ENCODE results near the gene TMED9.
A peak's percentile ranks its signal among the peaks of the same experiment; 100 is the strongest.

The TMED9 gene

DNA sequence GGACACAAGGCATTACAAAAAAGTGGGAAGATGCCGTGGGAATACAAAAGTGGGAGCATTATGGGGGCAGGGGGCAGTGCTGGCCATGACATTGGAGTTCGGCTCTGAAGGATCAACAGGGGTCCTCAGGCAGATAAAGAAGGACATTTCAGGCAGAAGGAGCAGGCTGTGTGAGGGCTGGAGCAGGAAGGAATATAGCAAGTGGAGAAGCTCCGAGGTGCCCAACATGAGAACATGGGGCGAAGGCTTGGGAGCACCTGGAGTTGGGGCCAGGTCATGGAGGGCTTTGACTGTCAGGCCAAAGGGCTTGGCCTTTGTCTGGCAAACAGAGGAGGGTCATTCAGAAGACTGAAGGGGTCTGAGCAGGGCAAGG is 10.4 kb downstream of the TMED9 start:
- H3K9me3 ChIP-seq (ENCODE audit: severe bottlenecking): no peaks in the 10 kb centered on the region
- no peak overlapping the region for H3K4me3 ChIP-seq (ENCODE audit: severe bottlenecking)
- TF ChIP-seq, protein P1, sequence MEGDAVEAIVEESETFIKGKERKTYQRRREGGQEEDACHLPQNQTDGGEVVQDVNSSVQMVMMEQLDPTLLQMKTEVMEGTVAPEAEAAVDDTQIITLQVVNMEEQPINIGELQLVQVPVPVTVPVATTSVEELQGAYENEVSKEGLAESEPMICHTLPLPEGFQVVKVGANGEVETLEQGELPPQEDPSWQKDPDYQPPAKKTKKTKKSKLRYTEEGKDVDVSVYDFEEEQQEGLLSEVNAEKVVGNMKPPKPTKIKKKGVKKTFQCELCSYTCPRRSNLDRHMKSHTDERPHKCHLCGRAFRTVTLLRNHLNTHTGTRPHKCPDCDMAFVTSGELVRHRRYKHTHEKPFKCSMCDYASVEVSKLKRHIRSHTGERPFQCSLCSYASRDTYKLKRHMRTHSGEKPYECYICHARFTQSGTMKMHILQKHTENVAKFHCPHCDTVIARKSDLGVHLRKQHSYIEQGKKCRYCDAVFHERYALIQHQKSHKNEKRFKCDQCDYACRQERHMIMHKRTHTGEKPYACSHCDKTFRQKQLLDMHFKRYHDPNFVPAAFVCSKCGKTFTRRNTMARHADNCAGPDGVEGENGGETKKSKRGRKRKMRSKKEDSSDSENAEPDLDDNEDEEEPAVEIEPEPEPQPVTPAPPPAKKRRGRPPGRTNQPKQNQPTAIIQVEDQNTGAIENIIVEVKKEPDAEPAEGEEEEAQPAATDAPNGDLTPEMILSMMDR (IDR thresholded peaks at IDR 0.05; ENCODE audit: poor library complexity, severe bottlenecking): no peak
- no peaks in the 10 kb centered on the region for H3K36me3 ChIP-seq (ENCODE audit: low read depth)
- DNase-seq (ENCODE audit: low spot score) (peak; percentile 50), ATAC-seq (ENCODE audit: low read depth) (no peak)
- H3K4me1 ChIP-seq (ENCODE audit: insufficient read depth, poor library complexity, severe bottlenecking): no peaks in the 10 kb centered on the region
- no peaks in the 10 kb centered on the region for H3K27me3 ChIP-seq (ENCODE audit: insufficient read depth, poor library complexity, severe bottlenecking)
- no peak overlapping the region for H3K27ac ChIP-seq (ENCODE audit: poor library complexity, severe bottlenecking)

DNA sequence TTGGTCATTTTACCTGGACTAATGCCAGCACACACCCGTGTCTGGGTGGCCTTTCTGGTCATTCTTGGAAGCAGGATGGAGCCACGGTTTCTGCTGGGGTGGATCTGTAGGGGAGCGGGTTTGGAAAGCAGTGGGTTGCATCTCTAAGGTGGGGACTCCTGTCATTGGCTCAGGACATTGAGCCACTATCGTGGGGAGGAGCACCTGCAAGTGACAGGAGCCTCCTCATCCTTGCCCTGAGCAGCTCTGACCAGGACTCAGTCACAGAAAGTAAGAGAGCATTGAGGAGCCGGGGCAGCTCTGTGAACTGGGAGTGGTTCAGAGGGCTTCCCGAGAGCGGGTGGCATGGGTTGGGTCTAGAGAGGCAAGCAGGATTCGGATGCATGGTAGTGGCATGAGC is 11.6 kb downstream of the TMED9 start:
- H3K9me3 ChIP-seq (ENCODE audit: severe bottlenecking): no peaks in the 10 kb centered on the region
- TF ChIP-seq, protein P1 (IDR thresholded peaks at IDR 0.05; ENCODE audit: poor library complexity, severe bottlenecking): no peak
- peak; percentile 55 for DNase-seq (ENCODE audit: low spot score)
- no peaks in the 10 kb centered on the region for H3K36me3 ChIP-seq (ENCODE audit: low read depth)
- no peak for ATAC-seq (ENCODE audit: low read depth)
- H3K4me1 ChIP-seq (ENCODE audit: insufficient read depth, poor library complexity, severe bottlenecking): no peaks in the 10 kb centered on the region
- no peaks in the 10 kb centered on the region for H3K27me3 ChIP-seq (ENCODE audit: insufficient read depth, poor library complexity, severe bottlenecking)
- no peak overlapping the region for H3K27ac ChIP-seq (ENCODE audit: poor library complexity, severe bottlenecking)
- no peak overlapping the region for H3K4me3 ChIP-seq (ENCODE audit: severe bottlenecking)

DNA sequence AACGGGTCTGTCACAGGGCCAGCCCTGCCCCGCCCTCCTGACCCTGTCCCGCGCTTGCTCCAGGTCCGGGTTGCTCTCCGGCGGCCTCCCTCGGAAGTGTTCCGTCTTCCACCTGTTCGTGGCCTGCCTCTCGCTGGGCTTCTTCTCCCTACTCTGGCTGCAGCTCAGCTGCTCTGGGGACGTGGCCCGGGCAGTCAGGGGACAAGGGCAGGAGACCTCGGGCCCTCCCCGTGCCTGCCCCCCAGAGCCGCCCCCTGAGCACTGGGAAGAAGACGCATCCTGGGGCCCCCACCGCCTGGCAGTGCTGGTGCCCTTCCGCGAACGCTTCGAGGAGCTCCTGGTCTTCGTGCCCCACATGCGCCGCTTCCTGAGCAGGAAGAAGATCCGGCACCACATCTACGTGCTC is 12.1 kb downstream of the TMED9 start:
- no peaks in the 10 kb centered on the region for H3K4me1 ChIP-seq (ENCODE audit: insufficient read depth, poor library complexity, severe bottlenecking)
- TF ChIP-seq, protein P1 (IDR thresholded peaks at IDR 0.05; ENCODE audit: poor library complexity, severe bottlenecking): no peak

DNA sequence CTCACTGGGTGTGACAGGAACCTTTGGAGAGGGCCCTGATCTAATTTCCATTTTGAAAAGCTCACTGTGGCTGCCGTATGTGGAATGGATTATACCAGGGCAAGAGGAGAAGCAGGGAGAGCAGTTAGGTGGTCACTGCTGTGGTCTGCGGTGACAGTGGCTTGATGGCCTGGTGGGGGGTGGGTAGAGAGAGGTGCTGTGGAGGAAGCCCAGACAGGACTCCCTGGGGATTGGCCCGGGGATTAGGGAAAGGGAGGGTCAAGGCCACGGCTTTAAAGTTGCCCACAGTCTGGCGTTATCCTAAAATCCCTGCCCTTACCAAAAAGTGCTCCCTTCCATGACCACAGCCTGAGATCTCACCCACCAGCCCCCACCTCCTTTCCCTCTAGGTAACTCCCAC is 12.7 kb downstream of the TMED9 start:
- no peaks in the 10 kb centered on the region for H3K36me3 ChIP-seq (ENCODE audit: low read depth)

More for the DNA sequence above, 12.1 kb downstream of the TMED9 start:
- Histone ChIP-seq H3K27me3 (ENCODE audit: insufficient read depth, poor library complexity, severe bottlenecking) (no peaks in the 10 kb centered on the region), H3K4me3 (ENCODE audit: severe bottlenecking) (no peak overlapping the region), H3K36me3 (ENCODE audit: low read depth) (no peaks in the 10 kb centered on the region), H3K27ac (ENCODE audit: poor library complexity, severe bottlenecking) (no peak overlapping the region), H3K9me3 (ENCODE audit: severe bottlenecking) (no peaks in the 10 kb centered on the region)
- DNase-seq (ENCODE audit: low spot score) (peak; percentile 77), ATAC-seq (ENCODE audit: low read depth) (no peak)

DNA sequence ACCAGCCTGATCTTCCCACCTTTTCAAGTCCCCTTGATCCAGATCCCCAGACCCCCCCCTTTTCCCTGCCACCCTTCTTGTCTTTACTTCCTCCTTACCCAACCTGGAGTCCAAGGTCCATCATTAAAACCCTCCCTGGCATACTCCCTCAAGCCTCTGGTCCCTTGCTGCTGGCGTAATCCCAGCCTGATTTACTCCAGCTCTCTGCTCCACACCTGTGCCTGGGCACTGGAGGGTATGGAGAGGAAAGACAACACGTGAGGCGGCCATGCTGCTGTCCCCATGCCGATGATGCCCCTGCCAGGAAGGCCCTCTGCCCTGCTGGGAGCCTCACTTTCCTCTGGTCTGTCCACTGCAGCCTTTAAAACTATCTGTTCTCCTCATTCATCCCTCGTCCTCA is 13.1 kb downstream of the TMED9 start:
- DNase-seq (ENCODE audit: low spot score): peak; percentile 59
- H3K4me1 ChIP-seq (ENCODE audit: insufficient read depth, poor library complexity, severe bottlenecking): no peaks in the 10 kb centered on the region
- no peak overlapping the region for H3K4me3 ChIP-seq (ENCODE audit: severe bottlenecking)
- ATAC-seq (ENCODE audit: low read depth): no peak
- TF ChIP-seq, protein P1 (IDR thresholded peaks at IDR 0.05; ENCODE audit: poor library complexity, severe bottlenecking): no peak
- no peaks in the 10 kb centered on the region for H3K36me3 ChIP-seq (ENCODE audit: low read depth)
- H3K9me3 ChIP-seq (ENCODE audit: severe bottlenecking): no peaks in the 10 kb centered on the region
- no peak overlapping the region for H3K27ac ChIP-seq (ENCODE audit: poor library complexity, severe bottlenecking)
- no peaks in the 10 kb centered on the region for H3K27me3 ChIP-seq (ENCODE audit: insufficient read depth, poor library complexity, severe bottlenecking)

More for the DNA sequence above, 12.7 kb downstream of the TMED9 start:
- H3K9me3 ChIP-seq (ENCODE audit: severe bottlenecking): no peaks in the 10 kb centered on the region
- no peaks in the 10 kb centered on the region for H3K27me3 ChIP-seq (ENCODE audit: insufficient read depth, poor library complexity, severe bottlenecking)
- H3K27ac ChIP-seq (ENCODE audit: poor library complexity, severe bottlenecking): no peak overlapping the region
- TF ChIP-seq, protein P1 (IDR thresholded peaks at IDR 0.05; ENCODE audit: poor library complexity, severe bottlenecking): no peak
- H3K4me1 ChIP-seq (ENCODE audit: insufficient read depth, poor library complexity, severe bottlenecking): no peaks in the 10 kb centered on the region
- H3K4me3 ChIP-seq (ENCODE audit: severe bottlenecking): no peak overlapping the region
- no peak for ATAC-seq (ENCODE audit: low read depth)
- peak; percentile 46 for DNase-seq (ENCODE audit: low spot score)
